GM19397 (cell line): ENCODE results near the gene CCR5AS.

Experiments
- ATAC-seq: cut with Tn5 transposase; IDR thresholded peaks from one replicate; pipeline ENCODE4 v1.9.1; 2021; ENCODE audit warnings: mild to moderate bottlenecking, moderate library complexity; ENCODE audit not compliant: unreplicated experiment

Gene CCR5AS

GRCh38 chr3:46383211-46383950 is 23.5 kb downstream of the CCR5AS start:
- ATAC-seq, result no peak

- no peak for ATAC-seq
These were observed 25.2 kb downstream of the CCR5AS start for GRCh38 chr3:46381625-46382024.

- no peak for ATAC-seq
These were observed 26.2 kb downstream of the CCR5AS start for GRCh38 chr3:46380471-46381221.

- no peak for ATAC-seq
These were observed 28.4 kb downstream of the CCR5AS start for GRCh38 chr3:46378426-46378942.

- no peak for ATAC-seq
These were observed 31.1 kb downstream of the CCR5AS start for GRCh38 chr3:46375814-46376213.

GRCh38 chr3:46375218-46375617 is 31.6 kb downstream of the CCR5AS start:
- no peak for ATAC-seq

GRCh38 chr3:46374755-46375154 is 32.1 kb downstream of the CCR5AS start:
- no peak for ATAC-seq

GRCh38 chr3:46372492-46373359 is 34.1 kb downstream of the CCR5AS start:
- no peak for ATAC-seq

GRCh38 chr3:46371519-46372340 is 35.1 kb downstream of the CCR5AS start:
- no peak for ATAC-seq

- no peak for ATAC-seq
These were observed 35.9 kb downstream of the CCR5AS start, which contains the start of gene CCR5 for GRCh38 chr3:46370839-46371518. CCR5 (plus strand) TSS chr3:46370946; CDS start chr3:46372903, 1,957 bp downstream.

GRCh38 chr3:46369675-46370132 is 37.2 kb downstream of the CCR5AS start:
- ATAC-seq, result no peak

GRCh38 chr3:46369151-46369550 is 37.7 kb downstream of the CCR5AS start:
- ATAC-seq, result no peak

- ATAC-seq, result no peak
These were observed 38.3 kb downstream of the CCR5AS start for GRCh38 chr3:46368569-46368968.

- no peak for ATAC-seq
These were observed 39.1 kb downstream of the CCR5AS start for GRCh38 chr3:46367811-46368210.

- no peak for ATAC-seq
These were observed 40.9 kb downstream of the CCR5AS start for GRCh38 chr3:46365737-46366524.

GRCh38 chr3:46365041-46365440 is 41.8 kb downstream of the CCR5AS start:
- no peak for ATAC-seq

GRCh38 chr3:46361408-46362283 is 45.2 kb downstream of the CCR5AS start:
- ATAC-seq, result no peak

GRCh38 chr3:46360907-46361306 is 46.0 kb downstream of the CCR5AS start:
- no peak for ATAC-seq
